ENCODE measurements around the gene PSAT1. TPM values are rescaled to one million over a fixed set of nuclear protein-coding genes. Genes with fewer than 3 reads are reported as not detected.

Gene PSAT1
- total and polyA plus RNA-seq, 2 of the 13 experiments (the other 11 are each of a cell fraction or from before 2014, with no cell fraction given): 135 to 229 TPM

- TF ChIP-seq, protein P1, sequence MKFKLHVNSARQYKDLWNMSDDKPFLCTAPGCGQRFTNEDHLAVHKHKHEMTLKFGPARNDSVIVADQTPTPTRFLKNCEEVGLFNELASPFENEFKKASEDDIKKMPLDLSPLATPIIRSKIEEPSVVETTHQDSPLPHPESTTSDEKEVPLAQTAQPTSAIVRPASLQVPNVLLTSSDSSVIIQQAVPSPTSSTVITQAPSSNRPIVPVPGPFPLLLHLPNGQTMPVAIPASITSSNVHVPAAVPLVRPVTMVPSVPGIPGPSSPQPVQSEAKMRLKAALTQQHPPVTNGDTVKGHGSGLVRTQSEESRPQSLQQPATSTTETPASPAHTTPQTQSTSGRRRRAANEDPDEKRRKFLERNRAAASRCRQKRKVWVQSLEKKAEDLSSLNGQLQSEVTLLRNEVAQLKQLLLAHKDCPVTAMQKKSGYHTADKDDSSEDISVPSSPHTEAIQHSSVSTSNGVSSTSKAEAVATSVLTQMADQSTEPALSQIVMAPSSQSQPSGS (CRISPR knock-in tag; IDR thresholded peaks at IDR 0.05): no peak
- TF ChIP-seq, protein P2, sequence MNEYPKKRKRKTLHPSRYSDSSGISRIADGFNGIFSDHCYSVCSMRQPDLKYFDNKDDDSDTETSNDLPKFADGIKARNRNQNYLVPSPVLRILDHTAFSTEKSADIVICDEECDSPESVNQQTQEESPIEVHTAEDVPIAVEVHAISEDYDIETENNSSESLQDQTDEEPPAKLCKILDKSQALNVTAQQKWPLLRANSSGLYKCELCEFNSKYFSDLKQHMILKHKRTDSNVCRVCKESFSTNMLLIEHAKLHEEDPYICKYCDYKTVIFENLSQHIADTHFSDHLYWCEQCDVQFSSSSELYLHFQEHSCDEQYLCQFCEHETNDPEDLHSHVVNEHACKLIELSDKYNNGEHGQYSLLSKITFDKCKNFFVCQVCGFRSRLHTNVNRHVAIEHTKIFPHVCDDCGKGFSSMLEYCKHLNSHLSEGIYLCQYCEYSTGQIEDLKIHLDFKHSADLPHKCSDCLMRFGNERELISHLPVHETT (CRISPR knock-in tag; conservative IDR thresholded peaks at IDR 0.05): no peak
- TF ChIP-seq ZNF644 (CRISPR knock-in tag; IDR thresholded peaks at IDR 0.05; ENCODE audit: low read depth) (no peak), MXD4 (CRISPR knock-in tag; IDR thresholded peaks at IDR 0.05) (no peak), ZNF773 (CRISPR knock-in tag; IDR thresholded peaks at IDR 0.05; ENCODE audit: borderline replicate concordance) (no peak), SMARCC2 (IDR thresholded peaks at IDR 0.05) (no peak), ZNF430 (CRISPR knock-in tag; IDR thresholded peaks at IDR 0.05) (no peak), CEBPB (IDR thresholded peaks at IDR 0.05; ENCODE audit: borderline replicate concordance, low read depth, low read length) (peak; percentile 13; the same call in 1 of the 2 replicates), HBP1 (CRISPR knock-in tag; IDR thresholded peaks at IDR 0.05; ENCODE audit: low read depth) (no peak), SNRNP70 (IDR thresholded peaks at IDR 0.05; ENCODE audit: low read depth, low read length) (no peak), FOXJ3 (CRISPR knock-in tag; IDR thresholded peaks at IDR 0.05; ENCODE audit: borderline replicate concordance) (0 out of 2 replicates have a peak, but pooled peaks have one; percentile 16), ZNF879 (CRISPR knock-in tag; IDR thresholded peaks at IDR 0.05) (no peak), TIGD3 (CRISPR knock-in tag; IDR thresholded peaks at IDR 0.05; ENCODE audit: borderline replicate concordance) (no peak), ZNF691 (CRISPR knock-in tag; IDR thresholded peaks at IDR 0.05; ENCODE audit: borderline replicate concordance, low read depth) (no peak), KDM3A (CRISPR knock-in tag; IDR thresholded peaks at IDR 0.05; ENCODE audit: low read depth) (no peak), ELF1 (CRISPR knock-in tag; IDR thresholded peaks at IDR 0.05) (peak; percentile 52; the same call in 1 of the 2 replicates), ZNF292 (CRISPR knock-in tag; IDR thresholded peaks at IDR 0.05; ENCODE audit: borderline replicate concordance, low read depth) (no peak), ZNF788 (CRISPR knock-in tag; IDR thresholded peaks at IDR 0.05; ENCODE audit: borderline replicate concordance) (no peak)
- TF ChIP-seq, protein P3, sequence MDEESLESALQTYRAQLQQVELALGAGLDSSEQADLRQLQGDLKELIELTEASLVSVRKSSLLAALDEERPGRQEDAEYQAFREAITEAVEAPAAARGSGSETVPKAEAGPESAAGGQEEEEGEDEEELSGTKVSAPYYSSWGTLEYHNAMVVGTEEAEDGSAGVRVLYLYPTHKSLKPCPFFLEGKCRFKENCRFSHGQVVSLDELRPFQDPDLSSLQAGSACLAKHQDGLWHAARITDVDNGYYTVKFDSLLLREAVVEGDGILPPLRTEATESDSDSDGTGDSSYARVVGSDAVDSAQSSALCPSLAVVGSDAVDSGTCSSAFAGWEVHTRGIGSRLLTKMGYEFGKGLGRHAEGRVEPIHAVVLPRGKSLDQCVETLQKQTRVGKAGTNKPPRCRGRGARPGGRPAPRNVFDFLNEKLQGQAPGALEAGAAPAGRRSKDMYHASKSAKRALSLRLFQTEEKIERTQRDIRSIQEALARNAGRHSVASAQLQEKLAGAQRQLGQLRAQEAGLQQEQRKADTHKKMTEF (CRISPR knock-in tag; IDR thresholded peaks at IDR 0.05): peak; percentile 71
These were observed 57.5 kb downstream of the PSAT1 start (continued) for GRCh38 chr9:78354324-78354973.

Measured in HepG2 (cell line).